GM13977 (cell line): ENCODE results near the gene NUDT3.
"Not testable (repeated sequence)": the region's sequence is repeated elsewhere in the genome, so short reads cannot be mapped to it uniquely, and the experiment has no call there.

ENCODE experiments used
- DNase-seq: peaks from one replicate; pipeline ENCODE4 v3.0.0; 2012; ENCODE audit warnings: low spot score
- in situ Hi-C: fragments of 300-500 bp; cut with MboI; formaldehyde crosslinking; loops from one replicate; pipeline ENCODE4 v1.12.0; 2022; ENCODE audit warnings: low sequenced_read_pairs, low pct_unique_long_range_greater_than_20kb, mixed read lengths, inconsistent platforms; ENCODE audit not compliant: unreplicated experiment
- TF ChIP-seq, protein P1 (sequence below): IDR thresholded peaks from 2 replicates; pipeline ENCODE4 v1.5.1; 2012; ENCODE audit warnings: mild to moderate bottlenecking, control low read depth; ENCODE audit not compliant: insufficient read depth; ENCODE audit errors: extremely low read depth, missing control alignments

NUDT3 gene

DNA sequence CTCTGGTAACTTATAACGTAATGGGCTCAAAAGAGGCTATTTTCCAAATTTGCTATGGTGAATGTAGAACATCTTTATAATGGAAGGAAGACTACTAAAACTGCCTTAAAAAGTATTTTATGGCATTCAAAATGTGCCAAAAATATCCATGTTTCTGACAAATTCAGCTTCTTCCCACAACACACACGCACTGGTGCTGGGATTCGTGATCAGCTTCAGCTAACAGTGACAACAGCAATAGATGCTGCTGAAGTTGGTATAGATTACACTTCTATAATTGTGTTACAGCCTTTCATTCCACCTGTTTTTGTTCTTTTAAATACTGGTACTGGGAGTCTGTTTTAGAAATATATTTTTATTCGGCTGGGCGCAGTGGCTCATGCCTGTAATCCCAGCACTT lies 19.0 kb downstream of the NUDT3 start:
- in situ Hi-C loops, result no loop called here
- no peak for DNase-seq
- TF ChIP-seq, protein P1, sequence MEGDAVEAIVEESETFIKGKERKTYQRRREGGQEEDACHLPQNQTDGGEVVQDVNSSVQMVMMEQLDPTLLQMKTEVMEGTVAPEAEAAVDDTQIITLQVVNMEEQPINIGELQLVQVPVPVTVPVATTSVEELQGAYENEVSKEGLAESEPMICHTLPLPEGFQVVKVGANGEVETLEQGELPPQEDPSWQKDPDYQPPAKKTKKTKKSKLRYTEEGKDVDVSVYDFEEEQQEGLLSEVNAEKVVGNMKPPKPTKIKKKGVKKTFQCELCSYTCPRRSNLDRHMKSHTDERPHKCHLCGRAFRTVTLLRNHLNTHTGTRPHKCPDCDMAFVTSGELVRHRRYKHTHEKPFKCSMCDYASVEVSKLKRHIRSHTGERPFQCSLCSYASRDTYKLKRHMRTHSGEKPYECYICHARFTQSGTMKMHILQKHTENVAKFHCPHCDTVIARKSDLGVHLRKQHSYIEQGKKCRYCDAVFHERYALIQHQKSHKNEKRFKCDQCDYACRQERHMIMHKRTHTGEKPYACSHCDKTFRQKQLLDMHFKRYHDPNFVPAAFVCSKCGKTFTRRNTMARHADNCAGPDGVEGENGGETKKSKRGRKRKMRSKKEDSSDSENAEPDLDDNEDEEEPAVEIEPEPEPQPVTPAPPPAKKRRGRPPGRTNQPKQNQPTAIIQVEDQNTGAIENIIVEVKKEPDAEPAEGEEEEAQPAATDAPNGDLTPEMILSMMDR, result no peak

DNA sequence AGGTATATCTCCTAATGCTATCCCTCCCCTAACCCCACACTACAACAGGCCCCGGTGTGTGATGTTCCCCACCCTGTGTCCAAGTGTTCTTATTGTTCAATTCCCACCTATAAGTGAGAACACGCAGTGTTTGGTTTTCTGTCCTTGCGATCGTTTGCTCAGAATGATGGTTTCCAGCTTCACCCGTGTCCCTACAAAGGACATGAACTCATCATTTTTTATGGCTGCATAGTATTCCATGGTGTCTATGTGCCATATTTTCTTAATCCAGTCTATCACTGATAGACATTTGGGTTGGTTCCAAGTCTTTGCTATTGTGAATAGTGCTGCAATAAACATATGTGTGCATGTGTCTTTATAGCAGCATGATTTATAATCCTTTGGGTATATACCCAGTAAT lies 20.6 kb downstream of the NUDT3 start:
- in situ Hi-C loops, DNase-seq: not testable (repeated sequence)

DNA sequence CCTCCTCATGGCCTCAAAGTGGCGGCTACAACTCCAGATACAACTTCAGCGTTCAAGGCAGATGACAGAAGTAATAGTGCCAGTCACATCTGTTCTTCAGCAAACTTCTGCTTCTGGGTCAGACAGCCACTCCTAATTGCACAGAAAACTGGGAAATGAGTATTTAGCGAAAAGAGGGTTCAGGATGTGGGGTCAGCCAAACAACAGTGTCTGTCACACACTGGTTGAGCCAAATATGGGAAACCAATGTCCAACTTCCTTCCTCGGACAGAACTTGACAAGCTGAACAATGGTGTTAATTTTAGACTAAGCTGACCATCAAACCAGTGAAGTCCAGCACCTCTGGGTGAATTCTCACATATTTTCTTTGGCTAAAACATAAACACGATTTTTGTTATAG lies 22.1 kb downstream of the NUDT3 start:
- TF ChIP-seq, protein P1, result no peak
- in situ Hi-C loops, result no loop called here
- DNase-seq, result no peak

DNA sequence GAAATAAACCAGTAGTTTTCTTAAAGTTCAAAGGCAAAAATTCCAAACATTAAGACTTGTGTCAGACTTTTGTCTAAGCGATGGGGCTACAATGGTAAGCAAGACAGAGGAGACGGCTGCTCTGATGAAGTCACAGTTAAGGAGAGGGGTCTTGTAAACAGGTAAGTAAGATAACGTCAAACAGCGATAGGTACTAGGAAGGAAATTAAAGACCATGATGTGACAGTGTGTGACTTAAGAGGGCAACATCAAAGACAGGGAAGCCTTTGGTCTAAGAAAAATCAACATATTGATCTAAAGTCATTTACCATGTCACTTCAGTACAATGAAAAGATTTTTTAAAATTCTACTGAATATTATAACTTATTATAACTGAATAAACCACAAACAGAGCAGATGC lies 23.1 kb downstream of the NUDT3 start:
- DNase-seq, result no peak
- TF ChIP-seq, protein P1, result no peak
- in situ Hi-C loops, result no loop called here

DNA sequence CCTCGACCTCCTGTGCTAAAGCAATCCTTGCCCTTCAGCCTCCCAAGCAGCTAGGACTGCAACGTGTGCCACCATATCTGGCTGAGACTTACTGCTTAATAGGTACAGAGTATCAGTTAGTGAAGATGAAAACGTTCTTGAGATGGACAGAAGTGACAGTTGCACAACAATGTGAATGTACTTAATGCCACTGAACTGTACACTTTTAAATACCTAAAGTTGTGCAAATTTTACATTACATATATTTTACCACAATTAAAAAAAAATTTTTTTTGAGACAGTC lies 25.9 kb downstream of the NUDT3 start:
- in situ Hi-C loops, result no loop called here
- TF ChIP-seq, protein P1, result no peak
- DNase-seq, result no peak

DNA sequence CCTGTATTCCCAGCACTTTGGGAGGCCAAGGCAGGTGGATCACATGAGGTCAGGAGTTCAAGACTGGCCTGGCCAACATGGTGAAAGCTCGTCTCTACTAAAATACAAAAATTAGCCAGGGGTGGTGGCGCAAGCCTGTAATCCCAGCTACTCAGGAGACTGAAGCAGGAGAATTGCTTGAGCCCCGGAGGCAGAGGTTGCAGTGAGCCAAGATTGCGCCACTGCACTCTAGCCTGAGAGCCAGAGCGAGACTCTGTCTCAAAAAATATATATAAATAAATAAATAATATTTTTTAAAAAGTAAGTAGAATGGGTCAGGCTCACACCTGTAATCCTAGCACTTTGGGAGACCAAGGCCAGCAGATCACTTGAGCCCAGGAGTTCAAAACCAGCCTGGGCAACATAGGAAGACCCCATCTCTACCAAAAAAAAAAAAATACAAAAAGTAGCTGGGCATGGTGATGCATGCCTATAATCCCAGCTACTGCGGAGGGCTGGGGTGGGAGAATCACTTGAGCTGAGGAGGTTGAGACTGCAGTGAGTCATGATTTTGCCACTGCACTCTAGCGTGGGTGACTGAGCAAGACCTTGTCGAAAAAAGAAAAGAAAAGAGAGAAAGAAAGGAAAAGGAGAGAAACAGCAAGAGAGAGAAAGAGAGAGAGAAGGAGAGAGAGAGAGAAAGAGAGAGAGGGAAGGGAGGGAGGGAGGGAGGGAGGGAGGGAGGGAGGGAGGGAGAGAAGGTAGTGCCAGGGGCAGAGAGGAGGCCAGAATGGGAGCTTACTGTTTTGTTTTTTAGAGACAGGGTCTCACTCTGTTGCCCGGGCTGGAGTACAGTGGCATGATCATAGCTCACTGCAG lies 26.5 kb downstream of the NUDT3 start:
- DNase-seq, in situ Hi-C loops: not testable (repeated sequence)

DNA sequence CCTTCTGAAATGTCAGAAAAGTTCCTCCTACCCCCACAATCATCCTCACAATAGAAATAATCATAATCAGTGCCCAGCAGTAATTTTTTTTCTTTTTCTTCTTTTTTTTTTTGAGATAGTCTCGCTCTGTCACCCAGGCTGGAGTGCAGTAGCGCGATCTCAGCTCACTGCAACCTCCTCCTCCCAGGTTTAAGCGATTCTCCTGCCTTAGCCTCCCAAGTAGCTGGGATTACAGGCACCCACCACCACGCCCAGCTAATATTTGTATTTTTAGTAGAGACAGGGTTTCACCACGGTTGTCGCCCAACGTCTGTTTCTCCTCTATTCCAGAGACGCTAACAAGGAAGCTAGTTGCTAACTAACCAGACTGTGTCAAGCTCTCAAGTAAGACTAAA lies 28.8 kb downstream of the NUDT3 start:
- DNase-seq, in situ Hi-C loops: not testable (repeated sequence)

DNA sequence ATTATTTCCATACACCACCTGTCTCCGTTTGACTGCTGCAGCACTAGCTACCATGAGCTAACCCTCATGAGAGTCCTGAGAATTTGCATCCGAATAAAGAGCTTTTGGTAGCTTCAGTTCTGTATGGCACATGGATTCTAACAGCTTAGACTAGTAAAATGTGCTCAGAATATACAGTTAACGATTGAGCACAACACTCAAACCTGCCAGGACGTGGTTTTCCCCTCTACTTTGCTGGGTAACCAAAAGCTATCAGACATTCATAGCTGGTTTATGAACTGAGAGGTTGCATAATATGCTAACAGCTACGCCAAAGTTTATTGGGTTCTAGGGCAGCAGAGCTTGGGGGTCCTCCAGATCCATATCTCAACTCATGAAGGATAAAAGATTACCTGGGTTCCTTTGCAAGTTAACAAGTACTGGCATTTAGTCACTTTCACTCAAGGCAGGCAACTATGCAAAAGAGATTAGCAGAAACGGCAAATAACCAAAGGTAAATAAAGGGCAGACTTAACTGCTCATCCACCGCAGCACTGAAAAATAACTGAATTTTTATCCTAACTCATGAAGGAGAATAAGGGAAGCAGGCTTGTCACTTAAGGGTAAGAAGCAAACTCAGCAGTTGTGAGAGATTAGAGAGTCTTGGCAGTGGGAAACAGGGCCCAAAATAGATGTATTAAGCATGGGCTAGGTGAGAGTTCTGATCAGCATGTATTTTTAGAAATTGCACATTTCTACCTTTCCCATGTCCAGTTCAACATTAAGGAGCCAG lies 29.4 kb downstream of the NUDT3 start:
- TF ChIP-seq, protein P1, result no peak
- in situ Hi-C loops, result no loop called here
- peak; percentile 40 for DNase-seq
